Left lung (tissue), 10 donors: ENCODE data around the gene MFGE8. TPM values are rescaled to one million over a fixed set of nuclear protein-coding genes. Genes with fewer than 3 reads are reported as not detected.
"Not testable (repeated sequence)": the region's sequence is repeated elsewhere in the genome, so short reads cannot be mapped to it uniquely, and the experiment has no call there.

Experiments used
- ATAC-seq: fragments of 200-7000 bp; cut with Tn5 transposase; one replicate; pipeline ENCODE4 v1.9.1; 2020; ENCODE audit warnings: moderate library complexity
- DNase-seq, 4 donors: peaks; one replicate each; pipeline ENCODE4 v3.0.0-alpha.2; 2013 to 2020
- H3K27ac ChIP-seq, 2 donors: fragments of 200-600 bp; sonication (generic) in 1 of 2; one replicate each; pipeline versions ENCODE4 v1.5.0 to v1.8.0; 2020 to 2021
- H3K27me3 ChIP-seq, 2 donors: fragments of 200-600 bp; sonication (generic) in 1 of 2; one replicate each; pipeline versions ENCODE4 v1.5.0 to v1.8.0; 2020 to 2021
- H3K36me3 ChIP-seq, 2 donors: fragments of 200-600 bp; sonication (generic) in 1 of 2; one replicate each; pipeline versions ENCODE4 v1.5.0 to v1.8.0; 2020 to 2021
- H3K4me1 ChIP-seq, 2 donors: fragments of 200-600 bp; one replicate each; pipeline ENCODE4 v1.8.0; 2021
- H3K4me3 ChIP-seq, 2 donors: fragments of 200-600 bp; sonication (generic) in 1 of 2; one replicate each; pipeline versions ENCODE4 v1.5.0 to v1.8.0; 2020 to 2021; ENCODE audit warnings: mild to moderate bottlenecking in 1 of 2
- H3K9me3 ChIP-seq, 2 donors: fragments of 200-600 bp; sonication (generic) in 1 of 2; one replicate each; pipeline versions ENCODE4 v1.5.0 to v1.8.0; 2020 to 2021
- CTCF ChIP-seq, 2 donors: fragments of 200-600 bp; sonication (generic) in 1 of 2; IDR thresholded peaks; one replicate each; pipeline versions ENCODE4 v1.5.0 to v1.8.0; 2021; ENCODE audit warnings: antibody characterized with exemption in 2 of 2
- intact Hi-C, 2 donors: fragments of 100-400 bp; cut with DNase I; formaldehyde crosslinking; loops; one replicate each; pipeline versions ENCODE4 v1.11.2 to v1.14.2; 2022
- polyA plus RNA-seq, 6 donors: library from polyadenylated mRNA; unstranded; fragments of 120-200 nt; gene quantifications; one replicate each; pipeline ENCODE4 v1.2.1, GENCODE V29; 2013; ENCODE audit not compliant: insufficient read length in 6 of 6
- total RNA-seq, 2 donors: library from RNA; stranded (reverse); fragmentation: NEBNext Ultra II Directional; extraction: Animal tissue kit (Norgen Biotek cat#: 25700); gene quantifications; one replicate each; pipeline ENCODE4 v1.2.1, GENCODE V29; 2021
- donor health status: DM: no; HTN: yes; CAD: no.
- donor health status: DM: no; HTN: no; CAD: no.

The MFGE8 gene
- total and polyA plus RNA-seq, 8 donors, result 103 to 150 (median 133) TPM

GRCh38 chr15:88930579-88930978 lies 17.4 kb upstream of the MFGE8 start:
- intact Hi-C loops, result loop anchor here in 1 of 2 donors (10.0 kb wide), 1 partner anchor 64 kb away; no protein-coding TSS in a partner anchor
- no peak for TF ChIP-seq CTCF (IDR thresholded peaks at IDR 0.05)
- no peaks in the 10 kb centered on the region for H3K27me3 ChIP-seq
- no peaks in the 10 kb centered on the region for H3K4me1 ChIP-seq
- ATAC-seq, result no peak
- H3K9me3 ChIP-seq, result peaks cover 0 to 13% of the 10 kb centered on the region in 2 donors
- no peaks in the 10 kb centered on the region for H3K36me3 ChIP-seq
- DNase-seq, result no peak
- H3K4me3 ChIP-seq, result no peak overlapping the region
- no peak overlapping the region for H3K27ac ChIP-seq

- not testable (repeated sequence) for H3K27ac ChIP-seq, ATAC-seq, H3K36me3 ChIP-seq, DNase-seq, H3K27me3 ChIP-seq, H3K4me3 ChIP-seq, H3K4me1 ChIP-seq
- peaks cover 0 to 13% of the 10 kb centered on the region in 2 donors for H3K9me3 ChIP-seq
- intact Hi-C loops, result loop anchor here in 1 of 2 donors (10.0 kb wide), 1 partner anchor 65 kb away; no protein-coding TSS in a partner anchor
Measured at GRCh38 chr15:88929358-88930098, 16.3 kb upstream of the MFGE8 start.

GRCh38 chr15:88928192-88928591 lies 15.0 kb upstream of the MFGE8 start:
- H3K27me3 ChIP-seq, ATAC-seq, H3K27ac ChIP-seq, H3K4me1 ChIP-seq, H3K36me3 ChIP-seq, DNase-seq, intact Hi-C loops, H3K4me3 ChIP-seq: not testable (repeated sequence)
- H3K9me3 ChIP-seq, result peaks cover 0 to 13% of the 10 kb centered on the region in 2 donors

- intact Hi-C loops, result not testable (repeated sequence)
Measured at GRCh38 chr15:88925648-88926047, 12.5 kb upstream of the MFGE8 start.

GRCh38 chr15:88920892-88921435 lies 7.8 kb upstream of the MFGE8 start:
- H3K27me3 ChIP-seq, H3K4me3 ChIP-seq, H3K9me3 ChIP-seq, H3K36me3 ChIP-seq, intact Hi-C loops, ATAC-seq, H3K27ac ChIP-seq, DNase-seq: not testable (repeated sequence)
- peaks cover 6 to 15% of the 10 kb centered on the region in 2 donors for H3K4me1 ChIP-seq

More at GRCh38 chr15:88925648-88926047, 12.5 kb upstream of the MFGE8 start:
- not testable (repeated sequence) for DNase-seq, ATAC-seq, H3K27me3 ChIP-seq, H3K4me3 ChIP-seq, H3K27ac ChIP-seq, H3K4me1 ChIP-seq, H3K36me3 ChIP-seq
- H3K9me3 ChIP-seq, result peaks cover 0 to 13% of the 10 kb centered on the region in 2 donors

- Histone ChIP-seq H3K27me3 (peaks cover 0 to 5% of the 10 kb centered on the region in 2 donors), H3K9me3 (no peaks in the 10 kb centered on the region), H3K36me3 (no peaks in the 10 kb centered on the region), H3K27ac (no peak overlapping the region), H3K4me3 (no peak overlapping the region), H3K4me1 (peaks cover 6 to 15% of the 10 kb centered on the region in 2 donors)
- DNase-seq (no peak), ATAC-seq (no peak)
- intact Hi-C loops, result no loop called here
- TF ChIP-seq CTCF (IDR thresholded peaks at IDR 0.05), result no peak
Measured at GRCh38 chr15:88920186-88920891, 7.2 kb upstream of the MFGE8 start.

- no peak for TF ChIP-seq CTCF (IDR thresholded peaks at IDR 0.05)
- DNase-seq, result peak in 1 of 4 donors; percentile 79
- intact Hi-C loops, result no loop called here
- H3K4me1 ChIP-seq, result peaks cover 6 to 18% of the 10 kb centered on the region in 2 donors
- ATAC-seq, result peak; percentile 95
- no peaks in the 10 kb centered on the region for H3K9me3 ChIP-seq
- H3K4me3 ChIP-seq, result no peak overlapping the region
- H3K27ac ChIP-seq, result no peak overlapping the region
- peaks cover 0 to 5% of the 10 kb centered on the region in 2 donors for H3K27me3 ChIP-seq
- H3K36me3 ChIP-seq, result no peaks in the 10 kb centered on the region
Measured at GRCh38 chr15:88918738-88919137, 5.6 kb upstream of the MFGE8 start.
